K562 (cell line): ENCODE measurements around the gene PSMC6. TPM values are rescaled to one million over a fixed set of nuclear protein-coding genes. Genes with fewer than 3 reads are reported as not detected.

Source experiments
- ARID3A ChIP-seq: IDR thresholded peaks from 2 replicates; pipeline ENCODE4 v1.6.1; 2012; ENCODE audit warnings: low read depth, low read length, improper control_type of control experiment, borderline replicate concordance
- EGR1 ChIP-seq: fragments of 450-650 bp; conservative IDR thresholded peaks from 2 replicates; pipeline ENCODE4 v1.6.1; 2017; ENCODE audit warnings: mild to moderate bottlenecking
- ESRRA ChIP-seq: fragments of 450-650 bp; IDR thresholded peaks from 2 replicates; pipeline ENCODE4 v1.6.1; 2014; ENCODE audit warnings: low read depth, mild to moderate bottlenecking, moderate library complexity, borderline replicate concordance
- GMEB1 ChIP-seq: fragments of 250-450 bp; sonication (Bioruptor Pico); IDR thresholded peaks from 2 replicates; pipeline ENCODE4 v1.4.0; 2020; ENCODE audit warnings: mild to moderate bottlenecking
- HLTF ChIP-seq: fragments of 450-650 bp; IDR thresholded peaks from 2 replicates; pipeline ENCODE4 v1.6.1; 2016
- JUNB ChIP-seq: fragments of 450-650 bp; formaldehyde crosslinking; conservative IDR thresholded peaks from 2 replicates; pipeline ENCODE4 v1.4.0; 2020; ENCODE audit warnings: mild to moderate bottlenecking
- KAT8 ChIP-seq: fragments of 450-650 bp; IDR thresholded peaks from 2 replicates; pipeline ENCODE4 v1.6.1; 2016; ENCODE audit warnings: low read depth, mild to moderate bottlenecking
- NR2C1 ChIP-seq, 2 experiments: fragments of 450-650 bp; IDR thresholded peaks; 2 replicates each; pipeline ENCODE4 v1.6.1; 2017; ENCODE audit warnings: mild to moderate bottlenecking in 2 of 2, antibody characterized with exemption in 1 of 2, inconsistent platforms in 1 of 2, missing compliant biosample characterization in 1 of 2, missing genetic modification characterization in 1 of 2
- POLR3G ChIP-seq: IDR thresholded peaks from 2 replicates; pipeline ENCODE4 v1.6.1; 2011; ENCODE audit not compliant: insufficient read length, insufficient replicate concordance; ENCODE audit errors: extremely low read depth
- SMAD3 ChIP-seq: fragments of 450-650 bp; formaldehyde crosslinking; conservative IDR thresholded peaks from 2 replicates; pipeline ENCODE4 v1.4.0; 2020; ENCODE audit warnings: mild to moderate bottlenecking
- TSC22D4 ChIP-seq: fragments of 450-650 bp; IDR thresholded peaks from 2 replicates; pipeline ENCODE4 v1.6.1; 2016; ENCODE audit warnings: missing genetic modification characterization, missing biosample characterization, control low read depth
- XRCC5 ChIP-seq: fragments of 200-400 bp; formaldehyde crosslinking; IDR thresholded peaks from 2 replicates; pipeline ENCODE4 v1.6.1; 2017; ENCODE audit warnings: low read depth, mild to moderate bottlenecking, low read length
- ZBTB40 ChIP-seq, 2 experiments: fragments of 450-650 bp in 1 of 2; sonication (generic) in 1 of 2; formaldehyde crosslinking in 1 of 2; IDR thresholded peaks; 2 replicates each; pipeline versions ENCODE4 v1.7.1 to v1.9.0; 2016 to 2022; ENCODE audit warnings: inconsistent platforms in 1 of 2, mild to moderate bottlenecking in 1 of 2, missing genetic modification reagents in 1 of 2
- ZNF696 ChIP-seq: fragments of 250-450 bp; sonication (Bioruptor Pico); conservative IDR thresholded peaks from 2 replicates; pipeline ENCODE4 v1.4.0; 2020; ENCODE audit warnings: mild to moderate bottlenecking, moderate library complexity
- polyA plus RNA-seq, 8 experiments: library from polyadenylated mRNA; depleted of rRNA in 4 of 8; stranded (reverse) in 5 of 8; unstranded in 3 of 8; fragments of >200 nt; fragmentation: Nextera tagmentation in 2 of 8; fragmentation: Illumina TruSeq in 1 of 8; extraction: Ambion mirVana in 2 of 8; extraction: Trizol in 1 of 8; gene quantifications; 2 replicates each; pipeline versions ENCODE4 v1.2.1 to v1.2.3, GENCODE V29; 2011 to 2014; ENCODE audit warnings: inconsistent platforms in 1 of 8, missing spikeins in 1 of 8
- total RNA-seq, 7 experiments: library from RNA; depleted of rRNA in 6 of 7; stranded (reverse); fragments of >200 nt in 6 of 7; fragmentation: Illumina TruSeq in 2 of 7; extraction: Trizol in 2 of 7; gene quantifications; 2 replicates each; pipeline versions ENCODE4 v1.2.1 to v1.2.3, GENCODE V29; 2011 to 2021; ENCODE audit warnings: low replicate concordance in 1 of 7

PSMC6 gene
- total and polyA plus RNA-seq, 9 of the 15 experiments (the other 6 are each of a cell fraction or from before 2014, with no cell fraction given), result 91.4 to 224 (median 182) TPM

- TF ChIP-seq ZBTB40 (IDR thresholded peaks at IDR 0.05) (no peak), ZBTB40 (CRISPR knock-in tag; IDR thresholded peaks at IDR 0.05) (no peak), JUNB (CRISPR knock-in tag) (no peak), EGR1 (peak; percentile 95), HLTF (no peak), KAT8 (no peak), XRCC5 (no peak), TSC22D4 (tag) (no peak), SMAD3 (no peak), NR2C1 (IDR thresholded peaks at IDR 0.05) (no peak), NR2C1 (tag; IDR thresholded peaks at IDR 0.05) (no peak), ESRRA (peak; percentile 37; the same call in 1 of the 2 replicates), ARID3A (no peak), ZNF696 (CRISPR knock-in tag) (no peak), POLR3G (no peak), GMEB1 (CRISPR knock-in tag) (peak; percentile 84)
These were observed 23.1 kb downstream of the PSMC6 start, which contains the start of gene STYX (continued) for GRCh38 chr14:52729925-52730708.
